Measurements from ENCODE around the gene CLDN18.

CLDN18 gene

GRCh38 chr3:138009476-138010272 lies at the start of gene CLDN18:
TSS of gene CLDN18 (plus strand) at chr3:138010165. CDS start at chr3:138010226, 61 bp downstream.
- DNase-seq (ENCODE audit: low read depth): no peak

- no peak for DNase-seq (ENCODE audit: low read depth)
Measured at GRCh38 chr3:137962251-137962650, 47.7 kb upstream of the CLDN18 start.

DNA sequence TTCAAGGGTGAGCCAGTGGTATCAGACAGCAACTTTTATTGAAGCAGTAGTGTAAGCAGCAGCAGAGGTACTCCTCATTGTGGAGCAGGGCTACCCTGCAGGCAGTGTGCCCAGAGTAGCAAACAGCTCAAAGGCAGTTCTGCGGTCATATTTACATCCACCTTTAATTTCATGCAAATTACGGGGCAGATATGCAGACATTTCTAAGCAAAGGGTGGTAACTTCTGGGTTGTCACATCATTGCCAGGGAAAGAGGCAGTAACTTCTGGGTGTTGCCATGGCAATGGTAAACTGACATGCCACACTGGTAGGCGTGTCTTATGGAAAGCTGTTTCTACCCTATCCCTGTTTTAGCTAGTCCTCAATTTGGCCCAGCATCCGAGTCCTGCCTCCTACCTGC lies 46.5 kb upstream of the CLDN18 start:
- DNase-seq (ENCODE audit: low read depth): no peak

DNA sequence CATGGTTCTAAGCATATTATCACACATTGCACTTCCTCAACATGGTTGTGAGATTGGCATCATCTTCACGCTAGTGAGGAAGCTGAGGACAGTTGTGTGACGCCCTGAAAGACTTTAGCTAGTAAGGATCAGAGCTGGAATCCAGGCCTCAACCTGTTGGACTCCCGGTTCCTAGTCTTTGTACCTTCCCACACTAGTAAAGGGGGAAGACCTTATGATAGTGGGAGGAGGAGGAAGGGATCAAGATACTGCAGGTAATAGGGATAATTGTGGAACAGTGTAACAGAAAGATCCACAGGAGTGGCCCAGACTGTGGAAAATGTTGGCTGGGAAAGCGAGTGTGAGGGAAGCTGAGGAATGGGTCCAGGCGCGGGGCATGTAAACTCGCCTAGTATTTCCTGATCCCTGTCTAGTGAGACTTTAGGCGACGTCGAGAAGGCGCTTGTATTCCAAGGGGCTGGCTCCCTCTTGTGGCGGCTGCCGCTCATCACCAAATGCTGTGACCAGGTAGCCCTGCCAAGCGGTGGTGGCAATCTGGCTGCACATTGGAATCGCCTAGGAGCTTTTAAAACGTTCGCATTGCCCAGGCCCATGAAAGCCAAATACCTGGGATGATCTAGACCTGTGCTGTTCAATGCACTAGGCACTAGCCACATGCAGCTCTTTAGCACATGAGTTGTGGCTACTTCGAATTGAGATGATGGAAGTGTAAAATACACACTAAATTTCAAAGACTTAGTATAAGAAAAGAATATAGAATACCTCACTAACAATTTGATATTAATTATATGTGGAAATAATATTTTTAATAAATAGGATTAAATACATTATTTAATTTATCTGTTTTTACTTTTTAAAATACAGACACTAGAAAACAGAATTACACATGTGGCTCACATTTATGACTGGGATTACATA lies 38.8 kb upstream of the CLDN18 start:
- DNase-seq (ENCODE audit: low read depth): peak; percentile 73

DNA sequence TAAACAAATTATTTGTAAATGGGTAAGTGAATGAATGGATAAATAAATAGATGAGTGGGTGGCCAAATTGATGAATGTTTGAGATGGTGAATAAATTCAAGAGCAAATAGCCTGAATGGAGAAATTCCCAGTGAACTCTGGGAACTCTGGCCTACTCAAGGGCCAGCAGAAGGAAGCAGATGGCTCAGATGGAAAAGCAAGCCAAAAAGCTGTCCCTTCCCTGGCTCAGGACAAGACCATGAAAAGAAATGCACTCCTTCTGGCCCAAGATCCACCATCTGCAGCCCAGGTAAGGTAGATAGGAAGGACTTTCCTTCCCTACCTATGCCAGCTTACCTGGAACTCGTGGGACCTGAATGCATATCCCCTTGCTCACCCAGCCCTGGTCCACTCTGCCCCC lies 37.6 kb upstream of the CLDN18 start:
- DNase-seq (ENCODE audit: low read depth): no peak

GRCh38 chr3:137978328-137978727 lies 31.6 kb upstream of the CLDN18 start:
- DNase-seq (ENCODE audit: low read depth): no peak

DNA sequence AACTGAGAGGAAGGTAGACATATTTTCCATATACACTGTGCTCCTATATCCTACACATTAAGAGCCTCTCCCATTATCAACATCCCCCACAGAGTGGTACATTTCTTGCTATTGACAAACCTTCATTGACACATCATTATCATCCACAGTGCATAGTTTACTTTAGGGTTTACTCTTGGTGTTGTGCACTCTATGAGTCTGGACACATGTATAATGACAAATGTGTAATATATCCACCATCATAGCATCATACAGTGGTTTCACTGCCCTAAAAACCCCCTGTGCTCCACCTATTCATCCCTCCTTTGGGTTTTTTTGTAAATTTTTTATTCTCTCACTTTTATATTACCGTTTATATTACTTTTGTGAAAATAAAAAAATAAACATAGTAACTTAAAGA lies 22.2 kb upstream of the CLDN18 start:
- no peak for DNase-seq (ENCODE audit: low read depth)

- no peak for DNase-seq (ENCODE audit: low read depth)
Measured at GRCh38 chr3:137988152-137988551, 21.8 kb upstream of the CLDN18 start.

DNA sequence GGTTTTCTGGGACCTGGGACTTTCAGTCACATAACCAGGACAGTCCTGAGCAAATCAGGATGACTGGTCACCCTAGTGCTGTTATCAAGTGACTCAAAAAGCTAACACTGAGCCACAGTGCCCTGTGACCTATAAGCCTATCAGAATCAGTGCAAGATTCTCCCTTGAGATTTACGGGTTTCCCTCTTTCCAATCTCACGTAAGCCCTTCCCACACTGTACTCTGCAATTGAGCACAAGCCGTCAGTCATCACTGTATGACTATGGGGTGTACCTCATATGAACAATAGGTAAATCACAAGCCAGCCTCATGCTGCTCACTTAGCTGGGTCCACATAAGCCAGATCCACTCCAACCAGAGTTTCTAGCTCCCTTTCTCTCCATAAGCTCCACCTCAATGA lies 21.0 kb upstream of the CLDN18 start:
- no peak for DNase-seq (ENCODE audit: low read depth)

DNA sequence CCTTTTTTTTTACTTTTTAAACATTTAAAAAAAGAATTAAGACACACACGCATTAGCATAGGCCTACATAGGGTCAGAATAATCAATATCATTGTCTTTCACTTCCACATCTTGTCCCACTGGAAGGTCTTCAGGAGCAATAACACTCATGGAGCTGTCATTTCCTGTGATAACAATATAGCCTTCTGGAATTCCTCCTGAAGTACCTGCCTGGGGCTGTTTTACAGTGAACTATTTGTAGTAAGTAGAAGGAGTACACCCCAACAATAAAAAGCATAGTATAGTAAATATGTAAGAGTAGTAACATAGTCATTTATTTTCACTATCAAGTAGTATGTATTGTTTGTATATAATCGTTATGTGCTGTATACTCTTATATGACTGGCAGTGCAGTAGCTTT lies 19.5 kb upstream of the CLDN18 start:
- peak; percentile 39 for DNase-seq (ENCODE audit: low read depth)

DNA sequence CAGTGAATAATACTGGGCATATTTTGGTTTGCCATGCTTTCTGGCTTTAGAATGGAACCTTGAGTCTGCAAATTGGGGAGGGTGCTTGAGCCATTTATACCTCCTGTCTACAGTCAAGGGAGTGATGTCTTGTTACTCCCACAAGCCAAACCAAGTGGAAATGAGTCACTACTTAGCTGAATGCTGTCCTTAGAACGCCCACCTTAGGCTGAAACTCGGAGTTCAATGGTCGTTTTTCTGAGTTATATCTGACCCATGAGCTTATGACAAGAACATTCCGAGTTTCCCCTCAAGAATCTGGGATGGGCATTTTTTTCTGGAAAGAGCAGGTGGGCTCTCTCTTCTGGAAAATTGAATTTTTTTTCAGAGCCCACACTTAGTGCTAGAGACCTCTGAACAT lies 17.4 kb upstream of the CLDN18 start:
- DNase-seq (ENCODE audit: low read depth): peak; percentile 23

GRCh38 chr3:137998121-137999042 lies 11.6 kb upstream of the CLDN18 start:
- peak; percentile 2 for DNase-seq (ENCODE audit: low read depth)

DNA sequence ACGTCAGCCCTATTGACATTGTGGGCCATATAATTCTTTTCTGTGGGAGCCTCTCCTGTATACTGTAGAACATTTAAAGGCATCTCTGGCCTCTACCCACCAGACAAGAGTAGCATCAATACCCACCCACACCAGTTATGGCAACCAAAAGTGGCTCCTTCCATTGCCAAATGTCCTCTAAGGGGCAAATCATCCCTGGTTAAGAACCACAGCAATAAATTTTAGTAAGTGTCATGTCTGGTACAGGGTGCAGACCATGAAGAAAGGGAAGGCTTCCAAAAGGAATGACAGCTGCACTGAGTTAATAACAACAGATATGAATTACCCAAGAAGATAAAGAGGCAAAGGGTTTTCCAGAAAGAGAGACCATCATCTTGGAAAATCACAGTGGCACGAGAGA lies 6.9 kb upstream of the CLDN18 start:
- no peak for DNase-seq (ENCODE audit: low read depth)

DNA sequence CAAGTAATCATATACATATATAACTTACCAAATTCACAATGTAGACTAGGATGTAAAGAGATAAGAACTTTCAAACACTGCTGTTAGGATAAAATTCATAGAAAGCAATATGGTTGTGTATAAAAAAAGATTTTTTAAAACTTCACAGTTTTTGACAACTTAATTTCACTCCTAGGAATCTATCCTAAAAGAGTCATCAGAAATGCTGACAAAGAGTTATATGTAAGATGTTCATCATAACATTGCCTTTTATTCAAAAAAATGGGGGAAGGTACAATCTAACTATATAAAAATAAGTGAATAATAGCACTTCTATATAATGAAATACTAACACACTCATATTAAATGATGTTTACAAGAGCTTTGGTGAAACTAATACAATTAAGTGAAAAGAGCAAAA lies 4.3 kb upstream of the CLDN18 start:
- no peak for DNase-seq (ENCODE audit: low read depth)

DNA sequence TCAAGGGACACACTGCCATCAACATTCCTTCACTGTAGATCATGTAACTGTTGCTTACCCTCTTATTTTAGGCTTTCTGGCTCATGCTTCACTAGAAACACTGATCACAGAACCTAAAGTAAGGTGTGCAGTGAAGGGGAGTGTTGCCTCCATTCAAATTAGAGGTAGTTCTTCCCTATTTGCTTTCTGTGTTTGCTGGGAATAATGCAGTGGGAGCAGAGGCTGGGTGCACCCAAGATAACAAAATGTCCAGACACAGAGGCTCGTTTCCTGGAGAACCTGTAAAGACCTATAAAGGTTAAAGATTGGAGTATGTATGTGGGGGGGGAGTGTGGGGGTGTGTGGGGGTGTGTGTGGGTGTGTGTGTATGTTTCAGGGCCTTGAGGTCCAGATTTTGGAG lies 2.1 kb upstream of the CLDN18 start:
- no peak for DNase-seq (ENCODE audit: low read depth)

DNA sequence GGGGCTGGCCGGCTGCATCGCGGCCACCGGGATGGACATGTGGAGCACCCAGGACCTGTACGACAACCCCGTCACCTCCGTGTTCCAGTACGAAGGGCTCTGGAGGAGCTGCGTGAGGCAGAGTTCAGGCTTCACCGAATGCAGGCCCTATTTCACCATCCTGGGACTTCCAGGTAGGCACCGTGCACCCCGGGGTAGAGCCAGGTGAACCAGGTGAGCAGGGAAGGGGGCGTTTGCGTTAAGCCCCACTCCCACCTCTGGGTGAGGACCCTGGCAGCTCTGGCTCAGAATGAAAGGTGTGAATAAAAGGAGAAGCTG lies 267 bp downstream of the CLDN18 start:
- DNase-seq (ENCODE audit: low read depth): no peak

DNA sequence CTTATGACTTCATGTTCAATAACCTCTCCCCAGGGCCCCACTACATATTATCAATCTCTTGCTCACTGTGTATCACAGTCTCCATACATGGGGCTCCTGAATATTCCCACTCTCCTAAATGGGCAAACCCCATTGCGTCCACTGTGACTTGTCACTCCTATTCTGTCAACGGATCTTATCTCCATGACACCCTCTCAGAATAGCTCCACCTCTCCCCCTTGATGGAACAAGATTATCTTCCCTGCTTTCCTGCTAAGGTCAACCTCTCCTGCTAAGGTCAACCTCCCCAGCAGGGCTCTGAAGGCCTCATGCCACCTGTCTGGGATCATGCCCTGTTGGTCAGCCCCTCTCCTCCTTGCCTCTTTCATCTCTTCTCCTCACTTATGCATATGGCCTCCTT lies 1.8 kb downstream of the CLDN18 start:
- DNase-seq (ENCODE audit: low read depth): no peak

GRCh38 chr3:138012526-138012925 lies 2.6 kb downstream of the CLDN18 start:
- DNase-seq (ENCODE audit: low read depth): no peak

DNA sequence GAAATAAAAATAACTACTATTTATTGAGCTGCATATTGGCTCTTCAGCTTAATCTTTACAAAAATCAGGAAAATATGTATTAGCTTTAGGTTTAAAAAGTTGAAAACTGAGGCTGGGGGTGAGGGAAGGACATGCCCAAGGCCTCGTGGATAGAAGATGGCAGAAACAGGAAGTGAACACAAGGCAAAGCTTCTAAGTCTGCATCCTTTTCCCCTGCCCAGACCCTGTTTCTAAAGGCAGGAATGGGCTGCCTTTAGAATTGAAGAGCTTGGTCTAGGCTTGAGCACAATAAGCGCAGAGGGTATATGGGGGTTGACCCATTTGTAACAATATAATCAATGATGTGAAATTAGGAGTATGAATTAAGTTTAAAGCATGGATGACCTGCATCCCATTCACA lies 6.1 kb downstream of the CLDN18 start:
- DNase-seq (ENCODE audit: low read depth): no peak

DNA sequence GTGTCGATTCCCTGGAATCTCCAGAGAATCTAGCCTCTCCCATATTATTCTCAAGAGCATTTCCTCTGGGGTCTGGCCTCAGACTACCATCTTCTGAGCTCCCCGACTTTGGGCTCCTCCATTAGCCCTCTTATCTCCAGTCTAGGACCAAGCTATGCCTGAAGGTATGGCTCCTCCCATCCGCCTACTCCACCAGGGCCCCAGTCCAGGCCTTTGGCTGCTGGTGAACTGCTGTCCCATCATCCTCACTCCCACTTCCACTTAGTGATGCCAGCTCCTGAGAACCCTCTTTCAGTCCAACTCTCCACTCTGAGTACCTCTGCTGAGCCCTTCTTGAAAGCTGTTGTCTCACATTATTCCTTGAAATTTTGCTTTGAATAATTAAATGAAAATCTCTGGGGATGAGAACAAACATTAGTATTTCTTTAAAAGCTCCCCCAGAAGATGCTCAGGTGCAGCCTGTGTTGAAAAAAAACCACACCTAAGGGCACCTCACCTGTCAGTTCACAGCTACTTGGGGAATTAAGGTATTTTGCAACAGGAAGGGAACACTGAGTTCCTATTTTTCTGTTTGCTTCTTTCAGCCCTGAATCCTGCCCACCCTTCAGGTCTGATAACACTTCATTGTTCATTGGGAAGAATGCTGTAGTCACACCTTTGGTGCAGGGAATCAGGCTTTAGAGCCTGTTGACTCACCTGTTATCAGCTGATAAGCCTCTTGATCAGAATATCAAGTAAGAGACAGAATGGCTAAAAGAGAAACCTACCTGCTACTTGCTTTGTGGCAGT lies 9.5 kb downstream of the CLDN18 start:
- DNase-seq (ENCODE audit: low read depth): no peak

DNA sequence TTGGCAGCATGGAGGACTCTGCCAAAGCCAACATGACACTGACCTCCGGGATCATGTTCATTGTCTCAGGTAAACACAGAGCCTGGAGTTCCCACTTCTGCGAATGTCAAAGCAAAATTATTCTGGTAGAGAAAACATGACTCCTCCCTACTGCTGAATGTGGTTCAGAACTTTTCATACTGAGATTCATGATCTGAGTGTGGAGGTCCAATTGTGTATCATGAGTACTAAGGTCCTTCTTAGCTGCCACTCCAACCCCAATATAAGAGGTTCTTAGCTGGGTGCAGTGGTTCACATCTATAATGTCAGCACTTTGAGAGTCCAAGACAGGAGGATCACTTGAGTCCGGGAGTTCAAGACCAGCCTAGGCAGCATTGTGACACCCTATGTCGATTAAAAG lies 13.8 kb downstream of the CLDN18 start:
- DNase-seq (ENCODE audit: low read depth): no peak

DNA sequence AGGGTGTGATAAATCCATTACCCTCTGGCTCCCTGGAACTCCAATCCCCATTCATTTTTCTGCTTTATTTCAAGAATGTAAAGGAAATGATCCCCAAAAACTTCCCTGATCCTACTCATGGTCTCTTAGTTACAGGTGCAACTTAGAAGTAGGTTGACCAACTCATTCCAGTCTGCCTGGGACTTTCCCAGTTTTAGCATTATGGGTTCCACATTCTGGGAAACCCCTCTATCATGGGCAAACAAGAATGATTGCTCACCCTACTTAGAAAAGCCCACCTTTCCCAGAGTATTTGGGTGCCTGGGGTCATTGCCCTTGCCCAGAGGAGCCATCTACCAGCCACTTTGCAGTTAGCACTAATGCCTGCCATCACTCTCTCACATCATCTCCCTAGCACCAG lies 15.6 kb downstream of the CLDN18 start:
- DNase-seq (ENCODE audit: low read depth): no peak

Data from ELR (cell line).